HG03439 (cell line): ENCODE results near the gene SEMA4C.
"Not testable (repeated sequence)": the region's sequence is repeated elsewhere in the genome, so short reads cannot be mapped to it uniquely, and the experiment has no call there.

Experiments
- ATAC-seq: cut with Tn5 transposase; IDR thresholded peaks from one replicate; pipeline ENCODE4 v1.9.1; 2021; ENCODE audit warnings: mild to moderate bottlenecking, moderate library complexity; ENCODE audit not compliant: unreplicated experiment

Gene SEMA4C

DNA sequence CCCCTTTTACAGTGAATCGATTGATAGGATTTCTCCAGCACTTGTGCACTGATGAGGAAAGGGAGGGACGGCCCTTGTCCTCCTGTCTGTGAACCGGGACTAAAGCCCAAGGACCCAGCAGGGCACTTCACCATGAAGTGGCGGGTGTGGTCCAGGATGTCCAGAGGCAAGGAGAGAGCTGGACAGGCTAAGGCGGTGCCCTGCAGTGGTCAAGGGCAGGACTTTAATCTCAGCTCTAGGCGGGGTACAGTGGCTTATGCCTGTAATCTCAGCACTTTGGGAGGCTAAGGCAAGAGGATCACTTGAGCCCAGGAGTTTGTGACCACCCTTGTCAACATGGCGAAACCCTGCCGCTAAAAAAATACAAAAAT, 28.2 kb upstream of the SEMA4C start:
- no peak for ATAC-seq

- no peak for ATAC-seq
These were observed 27.7 kb upstream of the SEMA4C start for GRCh38 chr2:96897491-96898134.

DNA sequence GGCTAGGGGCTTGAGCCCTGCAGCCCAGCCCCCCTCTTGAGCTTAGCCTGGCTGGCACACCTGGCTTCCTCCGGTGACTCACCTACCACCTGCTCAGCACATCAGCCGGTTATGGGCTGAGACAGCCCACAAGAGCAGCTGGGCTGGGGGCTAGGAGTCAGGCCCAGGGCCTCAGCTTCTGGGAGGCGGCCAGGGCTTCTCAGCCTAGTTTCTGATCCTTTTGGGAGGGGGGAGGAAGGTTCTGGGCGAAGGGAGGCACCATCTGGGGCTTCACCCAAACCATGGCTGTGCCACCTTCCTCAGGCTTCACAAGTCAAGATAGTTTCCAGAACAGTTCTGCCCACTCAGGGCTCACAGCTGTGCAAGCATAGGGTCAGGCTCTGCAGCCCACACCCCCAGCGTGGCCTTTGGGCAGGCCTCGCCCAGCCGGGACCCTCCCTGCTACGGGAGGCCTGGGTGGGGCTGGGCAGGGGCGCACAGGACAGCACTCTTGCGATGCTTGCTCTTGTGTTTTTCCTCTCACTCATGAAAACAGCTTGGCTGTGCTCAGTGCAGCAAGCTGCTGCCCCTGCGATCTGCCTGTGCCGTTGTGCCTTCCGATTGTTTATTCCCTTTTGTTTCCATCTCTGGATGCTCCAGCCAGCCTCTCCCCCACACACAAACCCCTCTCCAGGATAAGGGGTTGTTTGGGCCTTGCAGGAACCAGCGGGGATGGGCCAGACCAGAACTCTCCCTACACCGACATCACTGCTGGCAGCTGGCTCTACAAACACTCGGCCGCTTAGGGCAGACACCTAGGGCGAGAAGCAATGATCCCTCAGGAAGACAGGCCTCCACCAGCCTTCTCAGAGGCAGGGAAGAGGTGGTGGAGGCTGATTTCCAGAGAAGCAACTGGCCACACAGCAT, 26.1 kb upstream of the SEMA4C start:
- no peak for ATAC-seq

- ATAC-seq: no peak
These were observed 25.3 kb upstream of the SEMA4C start for GRCh38 chr2:96895032-96895745.

DNA sequence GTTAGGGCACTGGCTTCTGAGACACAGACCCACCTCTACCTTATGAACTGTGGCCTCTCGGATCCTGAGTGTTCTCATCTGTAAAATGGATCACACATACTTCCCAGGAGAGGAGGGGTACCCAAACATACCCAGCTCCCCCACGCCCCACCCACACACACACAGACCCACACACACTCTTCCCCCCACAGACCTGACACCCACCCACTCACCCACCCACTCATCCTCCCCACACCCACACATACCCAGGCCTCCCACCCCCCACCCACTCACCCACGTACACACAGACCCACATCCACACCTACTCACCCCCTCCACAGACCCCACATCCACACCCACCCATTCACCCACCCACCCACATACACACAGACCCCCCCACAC, 24.3 kb upstream of the SEMA4C start:
- no peak for ATAC-seq

GRCh38 chr2:96893289-96894150, 23.6 kb upstream of the SEMA4C start:
- ATAC-seq: no peak

GRCh38 chr2:96891591-96892333, 21.9 kb upstream of the SEMA4C start:
- no peak for ATAC-seq

DNA sequence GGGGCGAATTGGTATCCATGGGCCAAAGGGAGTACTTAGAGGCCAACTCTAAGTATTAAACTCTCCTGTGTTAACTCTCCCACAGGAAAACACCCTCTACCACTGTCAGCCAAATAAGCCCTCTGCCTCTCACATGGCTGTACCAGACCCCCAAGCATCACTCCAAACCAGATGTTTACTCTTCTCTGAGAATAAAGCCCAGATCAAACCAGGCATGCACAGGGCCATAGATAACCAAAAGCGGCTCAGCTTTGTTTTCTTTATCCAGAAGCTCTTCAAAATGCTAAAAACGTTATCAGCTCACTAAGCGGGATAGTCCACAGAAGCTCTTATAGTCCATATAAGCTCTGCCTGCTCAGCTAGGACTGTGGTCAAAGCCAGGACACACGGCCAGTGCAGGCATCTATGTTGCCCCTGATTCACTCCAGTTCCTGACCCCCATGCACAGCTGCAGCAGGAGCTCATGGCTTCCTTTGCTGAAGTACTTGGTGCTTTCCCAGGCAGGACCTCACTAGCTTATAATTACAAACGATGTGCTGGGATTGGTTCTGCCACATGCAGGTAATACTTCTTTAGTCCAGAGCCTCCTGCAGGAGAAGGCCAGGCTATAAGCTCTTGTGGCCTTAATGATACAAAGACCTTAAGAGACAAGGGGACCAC, 21.0 kb upstream of the SEMA4C start:
- no peak for ATAC-seq

DNA sequence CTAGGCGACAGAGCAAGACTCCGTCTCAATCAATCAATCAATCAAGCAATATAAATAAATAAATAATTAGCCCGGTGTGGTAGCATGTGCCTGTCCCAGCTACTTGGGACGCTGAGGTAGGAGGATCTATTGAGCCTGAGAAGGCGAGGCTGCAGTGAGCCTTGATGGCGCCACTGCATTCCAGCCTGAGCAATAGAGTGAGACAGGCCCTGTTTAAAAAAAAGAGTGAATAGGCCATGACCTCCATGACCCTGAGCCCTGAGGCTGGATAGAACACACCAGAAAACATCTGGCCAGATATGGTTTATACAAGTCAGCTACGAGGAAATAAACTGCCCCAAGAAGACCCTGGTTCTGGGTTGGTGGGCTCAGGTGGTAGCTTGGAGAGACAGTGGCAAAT, 20.4 kb upstream of the SEMA4C start:
- ATAC-seq: no peak

DNA sequence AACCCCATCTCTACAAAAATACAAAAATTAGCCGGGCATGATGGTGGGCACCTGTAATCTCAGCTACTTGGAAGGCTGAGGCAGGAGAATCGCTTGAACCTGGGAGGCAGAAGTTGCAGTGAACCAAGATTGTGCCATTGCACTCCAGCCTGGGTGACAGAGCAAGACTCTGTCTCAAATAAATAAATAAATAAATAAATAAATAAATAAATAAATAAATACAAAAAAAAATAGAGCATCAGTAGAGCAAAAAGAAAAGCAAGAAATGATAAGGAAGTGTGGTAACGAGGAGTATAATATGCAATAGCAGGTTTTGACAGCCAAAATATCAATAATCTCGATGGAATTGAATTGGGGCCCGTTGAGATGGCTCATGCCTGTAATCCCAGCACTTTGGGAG, 19.6 kb upstream of the SEMA4C start:
- ATAC-seq: not testable (repeated sequence)

DNA sequence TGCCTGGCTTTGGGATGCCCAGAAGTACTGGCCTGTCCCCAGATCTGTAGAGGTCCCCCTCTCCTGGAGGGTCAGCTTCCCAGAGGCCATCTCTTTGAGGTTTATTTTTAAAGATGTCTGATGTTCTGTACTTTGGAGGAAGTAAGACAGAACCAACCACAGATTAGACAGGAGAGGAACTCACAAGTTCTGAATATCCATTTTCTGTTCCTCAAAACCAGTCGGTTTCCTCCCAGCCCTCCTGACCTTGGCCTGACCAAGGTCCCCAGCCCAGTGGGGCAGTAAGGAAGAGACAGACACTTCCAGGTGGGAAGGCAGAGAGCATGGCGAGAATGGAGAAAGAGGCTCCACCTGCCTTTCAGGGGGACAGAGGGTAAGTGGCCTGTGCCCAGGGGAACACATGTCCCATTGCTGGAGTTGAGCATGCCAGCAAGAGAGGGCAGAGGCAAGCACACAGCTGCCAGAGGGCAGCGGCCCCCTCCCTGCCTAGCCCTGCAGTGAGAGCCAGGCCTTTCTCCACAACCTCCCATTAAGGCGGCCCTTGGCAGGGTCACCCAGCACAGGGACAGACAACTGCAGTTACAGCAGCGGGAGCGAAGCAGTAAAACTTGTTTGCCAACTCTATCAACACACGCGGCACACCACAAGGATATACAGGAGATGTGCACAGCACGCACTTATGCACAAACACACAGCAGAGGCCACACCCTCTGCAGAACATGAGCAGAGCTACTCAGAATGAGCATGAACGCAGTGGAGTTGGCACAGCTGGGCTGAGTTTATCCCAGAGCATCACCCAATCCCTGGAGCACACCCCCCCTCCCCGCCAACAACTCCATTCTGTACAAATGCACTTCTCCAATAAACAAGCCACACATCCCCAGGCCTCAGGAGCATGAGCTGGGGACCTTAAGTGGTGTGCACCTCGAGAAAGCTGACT, 18.5 kb upstream of the SEMA4C start:
- no peak for ATAC-seq

- ATAC-seq: no peak
These were observed 17.7 kb upstream of the SEMA4C start for GRCh38 chr2:96887493-96888012.

DNA sequence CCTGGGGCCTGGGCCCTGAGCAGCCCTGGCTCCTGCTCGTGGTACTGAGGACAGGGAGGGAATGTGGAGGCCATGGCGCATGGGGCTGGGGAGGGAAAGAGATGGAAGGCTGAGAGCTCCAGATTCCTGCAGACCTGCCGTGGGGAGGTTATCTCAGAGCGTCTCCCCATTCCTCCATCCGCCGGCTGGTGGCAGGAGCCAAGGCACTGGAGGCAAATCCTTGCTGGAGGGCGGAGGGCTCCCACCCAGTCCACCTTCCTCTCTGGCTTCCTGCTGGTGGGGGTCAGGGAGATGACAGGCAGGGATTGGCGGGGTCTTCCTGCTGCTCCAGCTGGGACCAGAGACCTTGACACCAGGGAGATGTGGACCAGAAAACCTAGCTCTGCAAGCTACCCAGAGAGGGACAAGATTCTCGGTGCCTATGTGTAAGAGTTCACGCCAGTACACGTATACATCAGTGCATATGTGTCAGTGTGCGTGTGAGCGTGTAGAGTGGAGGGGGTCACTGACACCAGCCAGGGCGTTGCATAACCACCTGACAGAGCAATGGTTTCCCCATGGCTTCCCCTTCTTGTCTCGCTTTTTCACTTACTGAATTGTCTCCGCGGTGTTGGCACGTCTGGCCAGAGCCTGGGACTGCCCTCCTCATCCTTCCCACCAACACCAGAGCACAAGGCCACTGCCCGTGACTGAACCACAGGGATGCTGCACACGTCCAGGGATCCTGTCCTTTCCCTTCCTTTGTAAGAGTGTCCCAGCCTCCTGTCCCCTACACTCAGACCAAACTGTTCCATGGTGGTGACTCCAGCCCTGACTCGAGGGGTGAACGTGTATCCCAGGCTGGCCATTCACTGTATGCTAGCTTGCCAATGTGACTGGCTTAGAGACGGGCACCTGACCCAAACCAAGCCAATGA, 15.8 kb upstream of the SEMA4C start:
- ATAC-seq: no peak

DNA sequence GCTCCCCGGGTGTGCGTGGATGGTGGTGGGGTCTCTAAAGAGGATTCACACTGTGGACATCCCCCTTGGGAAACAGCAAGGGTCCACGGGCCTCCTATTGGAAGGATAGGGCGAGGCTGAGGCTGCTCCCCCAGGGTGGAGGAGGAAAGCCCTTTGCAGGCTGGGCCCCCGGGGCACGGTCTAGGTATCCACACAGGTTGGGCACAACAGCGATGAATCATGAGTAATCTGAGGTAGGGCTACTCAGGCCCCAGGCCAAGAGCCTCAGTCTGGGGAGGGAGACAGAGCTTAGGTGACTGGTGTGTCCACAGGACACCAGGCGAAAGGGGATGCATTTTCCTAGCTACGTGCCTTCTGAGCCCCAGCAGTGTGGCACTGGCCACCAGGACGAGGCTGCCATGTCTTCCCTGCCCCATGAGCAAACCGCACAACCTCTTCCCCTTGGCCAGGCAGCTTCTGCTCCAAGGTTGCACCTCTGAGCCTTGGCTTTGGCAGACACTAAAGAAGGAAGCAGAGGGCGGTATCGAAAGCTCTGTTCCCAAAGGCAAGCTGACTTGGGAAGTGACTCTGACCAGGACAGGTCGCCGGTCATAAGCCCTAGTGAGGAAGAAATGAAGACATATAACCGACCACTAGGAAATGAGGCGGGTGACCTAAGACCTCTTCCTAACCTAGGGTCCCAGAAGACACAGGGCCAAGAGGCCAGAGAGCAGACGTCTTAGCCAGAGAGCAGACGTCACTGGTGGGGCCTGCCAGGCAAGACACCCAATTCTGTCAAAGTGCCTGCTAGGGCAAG, 14.6 kb upstream of the SEMA4C start:
- ATAC-seq: no peak

DNA sequence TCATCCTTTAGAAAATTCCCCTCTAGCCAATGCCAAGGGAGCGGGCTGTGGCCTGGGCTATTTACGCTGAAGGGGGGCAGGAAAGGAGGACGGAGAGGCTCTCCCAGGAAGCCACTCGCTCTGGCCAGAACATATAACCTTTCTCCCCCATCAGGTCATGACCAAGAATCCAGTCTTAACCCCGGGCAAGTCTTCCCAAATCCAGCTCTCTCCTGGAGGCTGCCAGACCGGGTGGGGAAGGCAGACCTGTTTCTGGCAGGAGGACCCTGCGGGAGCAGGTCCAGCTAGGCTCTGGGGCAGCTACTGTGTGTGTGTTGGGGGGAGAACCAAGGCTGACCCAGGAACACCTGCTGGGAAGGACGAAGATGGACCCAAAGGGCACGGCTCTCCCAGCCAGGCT, 13.4 kb upstream of the SEMA4C start:
- no peak for ATAC-seq

- ATAC-seq: no peak
These were observed 13.0 kb upstream of the SEMA4C start for GRCh38 chr2:96882906-96883305.

DNA sequence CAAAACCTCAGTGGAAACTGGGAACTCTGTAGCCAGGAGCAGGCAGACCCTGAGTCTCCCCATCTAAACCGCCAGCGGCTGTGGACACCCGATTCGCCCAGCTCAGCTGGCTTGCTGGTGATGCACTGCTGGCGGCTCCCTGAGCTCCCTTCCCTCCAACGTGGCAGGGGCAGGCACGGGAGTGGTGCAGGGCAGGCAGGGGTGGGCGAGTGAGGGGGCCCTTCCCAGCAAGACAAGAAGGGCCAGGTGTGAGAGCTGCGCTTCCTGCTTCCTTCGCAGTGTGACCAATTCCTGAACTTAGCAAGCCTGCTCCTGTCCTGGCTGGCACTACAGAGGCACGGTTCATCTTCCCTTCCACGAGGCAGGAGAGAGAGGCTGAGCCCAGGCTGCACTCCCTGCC, 12.3 kb upstream of the SEMA4C start:
- no peak for ATAC-seq
